K562 (cell line): Measurements from ENCODE around the gene NT5C2. TPM values are rescaled to one million over a fixed set of nuclear protein-coding genes. Genes with fewer than 3 reads are reported as not detected.

ENCODE experiments used
- CHD4 ChIP-seq: fragments of 200-600 bp; sonication (generic); IDR thresholded peaks from 3 replicates; pipeline ENCODE4 v1.6.1; 2012; ENCODE audit warnings: low read depth, mild to moderate bottlenecking, mixed read lengths, low read length, inconsistent platforms; ENCODE audit not compliant: insufficient read depth, insufficient replicate concordance, poor library complexity, severe bottlenecking
- HCFC1 ChIP-seq: IDR thresholded peaks from 2 replicates; pipeline ENCODE4 v1.6.1; 2012; ENCODE audit warnings: low read depth, low read length, improper control_type of control experiment
- HDAC1 ChIP-seq, 2 experiments: fragments of 450-650 bp; IDR thresholded peaks; 2 replicates each; pipeline ENCODE4 v1.6.1; 2016 to 2017; ENCODE audit warnings: inconsistent platforms in 1 of 2, mild to moderate bottlenecking in 1 of 2, moderate library complexity in 1 of 2
- HNRNPLL ChIP-seq: fragments of 200-400 bp; formaldehyde crosslinking; IDR thresholded peaks from 2 replicates; pipeline ENCODE4 v1.6.1; 2017; ENCODE audit warnings: low read length, low read depth, mild to moderate bottlenecking; ENCODE audit not compliant: poor library complexity, severe bottlenecking
- L3MBTL2 ChIP-seq: fragments of 450-650 bp; IDR thresholded peaks from 2 replicates; pipeline ENCODE4 v1.6.1; 2016; ENCODE audit warnings: mild to moderate bottlenecking, moderate library complexity
- MGA ChIP-seq: fragments of 450-650 bp; IDR thresholded peaks from 2 replicates; pipeline ENCODE4 v1.6.1; 2016; ENCODE audit warnings: mild to moderate bottlenecking, moderate library complexity
- NCOA2 ChIP-seq, 2 experiments: fragments of 450-650 bp; IDR thresholded peaks; 2 replicates each; pipeline ENCODE4 v1.6.1; 2018; ENCODE audit warnings: mild to moderate bottlenecking in 2 of 2, moderate library complexity in 1 of 2; ENCODE audit not compliant: partially characterized antibody in 2 of 2
- NCOA6 ChIP-seq: fragments of 450-650 bp; IDR thresholded peaks from 2 replicates; pipeline ENCODE4 v1.6.1; 2017; ENCODE audit warnings: mild to moderate bottlenecking
- NR2F6 ChIP-seq: fragments of 450-650 bp; formaldehyde crosslinking; IDR thresholded peaks from 2 replicates; pipeline ENCODE4 v1.4.0; 2020; ENCODE audit warnings: mild to moderate bottlenecking
- RB1 ChIP-seq: fragments of 450-650 bp; IDR thresholded peaks from 2 replicates; pipeline ENCODE4 v1.6.1; 2017; ENCODE audit warnings: low read depth, mild to moderate bottlenecking
- SAFB ChIP-seq: fragments of 200-400 bp; formaldehyde crosslinking; IDR thresholded peaks from 2 replicates; pipeline ENCODE4 v1.6.1; 2017; ENCODE audit warnings: low read depth, low read length, borderline replicate concordance
- TAF1 ChIP-seq: IDR thresholded peaks from 2 replicates; pipeline ENCODE4 v1.6.1; 2011; ENCODE audit warnings: mild to moderate bottlenecking, low read length, moderate library complexity; ENCODE audit not compliant: insufficient read depth, control insufficient read depth, severe bottlenecking; ENCODE audit errors: extremely low read depth
- VEZF1 ChIP-seq: fragments of 200-800 bp; sonication (Bioruptor generic); IDR thresholded peaks from 2 replicates; pipeline ENCODE4 v1.6.1; 2017; ENCODE audit warnings: missing genetic modification characterization, missing compliant biosample characterization
- XRCC5 ChIP-seq: fragments of 200-400 bp; formaldehyde crosslinking; IDR thresholded peaks from 2 replicates; pipeline ENCODE4 v1.6.1; 2017; ENCODE audit warnings: low read depth, mild to moderate bottlenecking, low read length
- polyA plus RNA-seq, 8 experiments: library from polyadenylated mRNA; depleted of rRNA in 4 of 8; stranded (reverse) in 5 of 8; unstranded in 3 of 8; fragments of >200 nt; fragmentation: Nextera tagmentation in 2 of 8; fragmentation: Illumina TruSeq in 1 of 8; extraction: Ambion mirVana in 2 of 8; extraction: Trizol in 1 of 8; gene quantifications; 2 replicates each; pipeline versions ENCODE4 v1.2.1 to v1.2.3, GENCODE V29; 2011 to 2014; ENCODE audit warnings: inconsistent platforms in 1 of 8, missing spikeins in 1 of 8
- total RNA-seq, 7 experiments: library from RNA; depleted of rRNA in 6 of 7; stranded (reverse); fragments of >200 nt in 6 of 7; fragmentation: Illumina TruSeq in 2 of 7; extraction: Trizol in 2 of 7; gene quantifications; 2 replicates each; pipeline versions ENCODE4 v1.2.1 to v1.2.3, GENCODE V29; 2011 to 2021; ENCODE audit warnings: low replicate concordance in 1 of 7

Gene NT5C2
- total and polyA plus RNA-seq, 9 of the 15 experiments (the other 6 are each of a cell fraction or from before 2014, with no cell fraction given) = 11.3 to 45.2 (median 27.7) TPM

- TF ChIP-seq MGA = peak; percentile 27; the same call in 1 of the 2 replicates
- TF ChIP-seq CHD4 = no peak
- TF ChIP-seq HCFC1 = 0 out of 2 replicates have a peak, but pooled peaks have one; percentile 1
- peak; percentile 24; the same call in 1 of the 2 replicates for TF ChIP-seq RB1
- peak; percentile 64 for TF ChIP-seq TAF1
- no peak for TF ChIP-seq HDAC1 (IDR thresholded peaks at IDR 0.05)
- no peak for TF ChIP-seq SAFB
- no peak for TF ChIP-seq NR2F6 (CRISPR knock-in tag)
- TF ChIP-seq VEZF1 (CRISPR knock-in tag) = peak; percentile 71
- TF ChIP-seq L3MBTL2 = 0 out of 2 replicates have a peak, but pooled peaks have one; percentile 11
- TF ChIP-seq NCOA2 (IDR thresholded peaks at IDR 0.05; ENCODE audit: partially characterized antibody in 2 of 2) = peak in 1 of 2 experiments; percentile 98
- peak; percentile 50; the same call in 1 of the 2 replicates for TF ChIP-seq XRCC5
- peak; percentile 87 for TF ChIP-seq HNRNPLL
- TF ChIP-seq NCOA6 = no peak
Measured at GRCh38 chr10:103193107-103193819, at the start of gene NT5C2 (continued).
